ENCODE data around the gene PGLYRP1. TPM values are rescaled to one million over a fixed set of nuclear protein-coding genes. Genes with fewer than 3 reads are reported as not detected.

Gene PGLYRP1
- total and polyA plus RNA-seq, 2 of the 4 experiments (the other 2 are of a cell fraction), result not detected

GRCh38 chr19:46063201-46063600, 40.3 kb upstream of the PGLYRP1 start:
- H4K91ac ChIP-seq (ENCODE audit: insufficient read depth, low read depth, low read length), result no peak overlapping the region
- H3K36me3 ChIP-seq (ENCODE audit: control insufficient read depth, insufficient read depth, low read length), result no peaks in the 10 kb centered on the region
- no peak overlapping the region for H4K8ac ChIP-seq (ENCODE audit: low read depth in 2 of 2, low read length in 2 of 2)
- H3K18ac ChIP-seq (ENCODE audit: low read depth, low read length), result no peak overlapping the region
- H2AFZ ChIP-seq (replicated peaks; ENCODE audit: low read length, poor library complexity), result no peak overlapping the region
- H2BK15ac ChIP-seq (ENCODE audit: low read depth, low read length), result no peak overlapping the region
- no peaks in the 10 kb centered on the region for H4K20me1 ChIP-seq (ENCODE audit: insufficient read depth, low read length)
- dilution Hi-C loops (cut with HindIII; ENCODE audit: low sequenced_read_pairs, unreplicated experiment) (no loop called here), intact Hi-C loops (cut with micrococcal nuclease) (no loop called here), in situ Hi-C loops (cut with MboI; ENCODE audit: low sequenced_read_pairs) (no loop called here)
- no peak overlapping the region for H3K9ac ChIP-seq (ENCODE audit: low read depth, low read length)
- POLR2A ChIA-PET (ENCODE audit: unreplicated experiment), result no interaction called here
- peaks cover 6% of the 10 kb centered on the region; the same call in 1 of the 2 replicates for H3K9me3 ChIP-seq (ENCODE audit: control insufficient read depth, insufficient read depth, low read length)
- no peaks in the 10 kb centered on the region for H3K9me1 ChIP-seq (ENCODE audit: insufficient read depth, low read length)
- H3K4me3 ChIP-seq (ENCODE audit: insufficient read depth, low read depth, low read length), result no peak overlapping the region
- no CpG with 5 or more reads among the region's 3 CpGs for WGBS, 2 experiments (ENCODE audit: extremely low coverage in 2 of 2, insufficient read length in 1 of 2)
- no peak for ATAC-seq (ENCODE audit: low read depth)
- CTCF ChIA-PET, result no interaction called here
- H3K79me1 ChIP-seq (ENCODE audit: low read depth in 1 of 2, low read length in 2 of 2), result no peaks in the 10 kb centered on the region
- H3K14ac ChIP-seq (replicated peaks; ENCODE audit: low read depth, low read length), result no peak overlapping the region
- H3K4me2 ChIP-seq (ENCODE audit: low read depth, low read length), result no peak overlapping the region
- H3K4me1 ChIP-seq (ENCODE audit: control insufficient read depth, insufficient read depth, low read length), result no peaks in the 10 kb centered on the region
- no peak for TF ChIP-seq SMC3 (IDR thresholded peaks at IDR 0.05; ENCODE audit: low read depth, low read length)
- no peak for TF ChIP-seq POLR2A (IDR thresholded peaks at IDR 0.05; ENCODE audit: low read depth, low read length)
- TF ChIP-seq CHD1 (IDR thresholded peaks at IDR 0.05; ENCODE audit: low read depth, low read length), result no peak
- TF ChIP-seq NFE2L2 (IDR thresholded peaks at IDR 0.05; ENCODE audit: low read depth, low read length), result no peak
- TF ChIP-seq MXI1 (IDR thresholded peaks at IDR 0.05; ENCODE audit: borderline replicate concordance, low read depth, low read length), result no peak
- no peak for TF ChIP-seq CTCF (conservative IDR thresholded peaks at IDR 0.05; ENCODE audit: low read depth, low read length)
- TF ChIP-seq RCOR1 (IDR thresholded peaks at IDR 0.05; ENCODE audit: insufficient replicate concordance, low read length), result no peak
- no peak for TF ChIP-seq FOS (IDR thresholded peaks at IDR 0.05; ENCODE audit: low read depth, low read length)
- TF ChIP-seq CEBPB (IDR thresholded peaks at IDR 0.05; ENCODE audit: low read depth, low read length), result no peak
- TF ChIP-seq MAFK (IDR thresholded peaks at IDR 0.05; ENCODE audit: low read depth, low read length), result no peak
- TF ChIP-seq, protein P1, sequence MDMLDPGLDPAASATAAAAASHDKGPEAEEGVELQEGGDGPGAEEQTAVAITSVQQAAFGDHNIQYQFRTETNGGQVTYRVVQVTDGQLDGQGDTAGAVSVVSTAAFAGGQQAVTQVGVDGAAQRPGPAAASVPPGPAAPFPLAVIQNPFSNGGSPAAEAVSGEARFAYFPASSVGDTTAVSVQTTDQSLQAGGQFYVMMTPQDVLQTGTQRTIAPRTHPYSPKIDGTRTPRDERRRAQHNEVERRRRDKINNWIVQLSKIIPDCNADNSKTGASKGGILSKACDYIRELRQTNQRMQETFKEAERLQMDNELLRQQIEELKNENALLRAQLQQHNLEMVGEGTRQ (IDR thresholded peaks at IDR 0.05; ENCODE audit: low read depth, low read length), result no peak
- no peak for TF ChIP-seq RFX5 (IDR thresholded peaks at IDR 0.05; ENCODE audit: low read depth, low read length)
- TF ChIP-seq MAZ (IDR thresholded peaks at IDR 0.05; ENCODE audit: borderline replicate concordance, low read depth, low read length), result no peak
- H3K56ac ChIP-seq (ENCODE audit: extremely low read depth, insufficient read depth, low read length), result no peak overlapping the region
- H2AK5ac ChIP-seq (ENCODE audit: low read depth, low read length), result no peak overlapping the region
- peaks cover 36% of the 10 kb centered on the region for H3K27me3 ChIP-seq (ENCODE audit: control insufficient read depth, insufficient read depth, low read length)
- H3K4ac ChIP-seq (ENCODE audit: low read depth, low read length), result no peak overlapping the region
- H2AK9ac ChIP-seq (replicated peaks; ENCODE audit: low read depth, low read length, poor library complexity), result no peak overlapping the region
- H2BK5ac ChIP-seq (ENCODE audit: low read depth, low read length, poor library complexity, severe bottlenecking), result no peak overlapping the region
- H3K23ac ChIP-seq (ENCODE audit: low read depth, low read length), result no peak overlapping the region
- DNase-seq, result no peak
- H4K5ac ChIP-seq (ENCODE audit: low read depth, low read length), result no peak overlapping the region
- H2BK20ac ChIP-seq (ENCODE audit: low read depth, low read length), result no peak overlapping the region
- no TSS peak for BruUV-seq (replicated peaks)
- H2BK120ac ChIP-seq (ENCODE audit: low read depth, low read length), result no peak overlapping the region
- H3K27ac ChIP-seq (ENCODE audit: insufficient read depth, low read length), result no peak overlapping the region
